Left colon (tissue), 2 donors: Measurements from ENCODE around the gene CCDC27. TPM values are rescaled to one million over a fixed set of nuclear protein-coding genes. Genes with fewer than 3 reads are reported as not detected.
"Not testable (repeated sequence)": the region's sequence is repeated elsewhere in the genome, so short reads cannot be mapped to it uniquely, and the experiment has no call there.

ENCODE experiments used
- ATAC-seq: fragments of 200-7000 bp; cut with Tn5 transposase; one replicate; pipeline ENCODE4 v1.9.1; 2020; ENCODE audit warnings: mild to moderate bottlenecking, moderate library complexity
- DNase-seq, 2 donors: peaks; one replicate each; pipeline ENCODE4 v3.0.0-alpha.2; 2020
- intact Hi-C, 2 donors: fragments of 100-400 bp; cut with DNase I in 1 of 2; cut with micrococcal nuclease in 1 of 2; formaldehyde crosslinking; loops; one replicate each; pipeline versions ENCODE4 v1.11.2 to v1.14.0; 2022; cut with DNase I, micrococcal nuclease
- total RNA-seq, 2 donors: library from RNA; stranded (reverse); fragmentation: NEBNext Ultra II Directional; extraction: Animal tissue kit (Norgen Biotek cat#: 25700); gene quantifications; one replicate each; pipeline ENCODE4 v1.2.1, GENCODE V29; 2021
- donor health status: DM: no; HTN: no; CAD: no.
- donor health status: DM: yes; HTN: yes; CAD: no.

The CCDC27 gene
- total RNA-seq, 2 donors from 2014 or later = not detected

GRCh38 chr1:3717041-3717714 lies 35.1 kb upstream of the CCDC27 start:
- ATAC-seq = no peak
- intact Hi-C loops = no loop called here
- DNase-seq = no peak

GRCh38 chr1:3717715-3718601 lies 34.3 kb upstream of the CCDC27 start:
- no peak for DNase-seq

GRCh38 chr1:3718764-3719163 lies 33.5 kb upstream of the CCDC27 start:
- intact Hi-C loops = no loop called here
- no peak for ATAC-seq
- DNase-seq = no peak

More at GRCh38 chr1:3717715-3718601, 34.3 kb upstream of the CCDC27 start:
- intact Hi-C loops = no loop called here
- ATAC-seq = no peak

GRCh38 chr1:3721955-3722465 lies 30.2 kb upstream of the CCDC27 start:
- ATAC-seq (no peak), DNase-seq (no peak)
- intact Hi-C loops = no loop called here

GRCh38 chr1:3722846-3723245 lies 29.4 kb upstream of the CCDC27 start:
- DNase-seq = no peak
- ATAC-seq = no peak
- intact Hi-C loops = no loop called here

- intact Hi-C loops = not testable (repeated sequence)
- ATAC-seq (peak; percentile 57), DNase-seq (peak; percentile 44 to 82)
These were observed 27.7 kb upstream of the CCDC27 start for GRCh38 chr1:3724416-3725030.

GRCh38 chr1:3725366-3725765 lies 26.9 kb upstream of the CCDC27 start:
- ATAC-seq = no peak
- intact Hi-C loops = no loop called here

GRCh38 chr1:3727042-3727824 lies 25.0 kb upstream of the CCDC27 start:
- intact Hi-C loops = no loop called here
- DNase-seq = no peak
- no peak for ATAC-seq

More at GRCh38 chr1:3725366-3725765, 26.9 kb upstream of the CCDC27 start:
- no peak for DNase-seq

GRCh38 chr1:3727825-3728776 lies 24.1 kb upstream of the CCDC27 start:
- intact Hi-C loops = no loop called here
- DNase-seq (no peak), ATAC-seq (no peak)

- ATAC-seq = no peak
- no peak for DNase-seq
- intact Hi-C loops = no loop called here
These were observed 22.4 kb upstream of the CCDC27 start for GRCh38 chr1:3729594-3730542.

GRCh38 chr1:3730543-3731247 lies 21.6 kb upstream of the CCDC27 start:
- intact Hi-C loops = no loop called here
- DNase-seq = no peak

GRCh38 chr1:3731583-3732433 lies 20.4 kb upstream of the CCDC27 start:
- ATAC-seq (no peak), DNase-seq (no peak)
- intact Hi-C loops = no loop called here

More at GRCh38 chr1:3730543-3731247, 21.6 kb upstream of the CCDC27 start:
- ATAC-seq = no peak

GRCh38 chr1:3732434-3733093 lies 19.7 kb upstream of the CCDC27 start:
- peak; percentile 26 for ATAC-seq
- no peak for DNase-seq
- intact Hi-C loops = no loop called here

- no peak for DNase-seq
- intact Hi-C loops = no loop called here
- no peak for ATAC-seq
These were observed 19.0 kb upstream of the CCDC27 start for GRCh38 chr1:3733094-3733882.
